Measurements from ENCODE around the gene MRPL33. TPM values are rescaled to one million over a fixed set of nuclear protein-coding genes. Genes with fewer than 3 reads are reported as not detected.

Gene MRPL33
- total and polyA plus RNA-seq, 2 of the 13 experiments (the other 11 are each of a cell fraction or from before 2014, with no cell fraction given), result 69.7 to 218 TPM

- TF ChIP-seq IKZF5 (CRISPR knock-in tag; IDR thresholded peaks at IDR 0.05) (peak; percentile 56; the same call in 1 of the 2 replicates), MXI1 (IDR thresholded peaks at IDR 0.05; ENCODE audit: borderline replicate concordance, low read depth, low read length) (no peak), ZNF20 (CRISPR knock-in tag; IDR thresholded peaks at IDR 0.05) (no peak), ZNF574 (CRISPR knock-in tag; IDR thresholded peaks at IDR 0.05) (0 out of 2 replicates have a peak, but pooled peaks have one; percentile 46), SOX5 (CRISPR knock-in tag; IDR thresholded peaks at IDR 0.05; ENCODE audit: borderline replicate concordance) (peak; percentile 42; the same call in 1 of the 2 replicates), ZNF280D (CRISPR knock-in tag; IDR thresholded peaks at IDR 0.05) (no peak), ZNF263 (CRISPR knock-in tag; IDR thresholded peaks at IDR 0.05) (peak; percentile 80), REST (IDR thresholded peaks at IDR 0.05; ENCODE audit: borderline replicate concordance in 1 of 2, low read depth in 1 of 2, low read length in 2 of 2) (no peak), RBFOX2 (IDR thresholded peaks at IDR 0.05; ENCODE audit: low read depth, low read length) (no peak), SMAD9 (CRISPR knock-in tag; IDR thresholded peaks at IDR 0.05) (no peak), HNRNPL (IDR thresholded peaks at IDR 0.05; ENCODE audit: low read depth, low read length) (0 out of 2 replicates have a peak, but pooled peaks have one; percentile 22), HNF1B (CRISPR knock-in tag; IDR thresholded peaks at IDR 0.05) (peak; percentile 66; the same call in 1 of the 2 replicates), SCMH1 (CRISPR knock-in tag; IDR thresholded peaks at IDR 0.05; ENCODE audit: borderline replicate concordance) (no peak)
These were observed 48.0 kb upstream of the MRPL33 start (continued) for GRCh38 chr2:27723372-27724144.
